GM21423 (cell line): ENCODE results near the gene TMBIM6.

ENCODE experiments used
- ATAC-seq: cut with Tn5 transposase; IDR thresholded peaks from one replicate; pipeline ENCODE4 v1.9.1; 2021; ENCODE audit warnings: mild to moderate bottlenecking, moderate library complexity; ENCODE audit not compliant: unreplicated experiment

The TMBIM6 gene

GRCh38 chr12:49796155-49796554 is 54.8 kb downstream of the TMBIM6 start:
- no peak for ATAC-seq

GRCh38 chr12:49796606-49797448 is 55.5 kb downstream of the TMBIM6 start:
- no peak for ATAC-seq

GRCh38 chr12:49797449-49797776 is 56.1 kb downstream of the TMBIM6 start:
- ATAC-seq, result no peak

GRCh38 chr12:49798248-49798647 is 56.9 kb downstream of the TMBIM6 start:
- ATAC-seq, result no peak

- no peak for ATAC-seq
These were observed 57.6 kb downstream of the TMBIM6 start for GRCh38 chr12:49798934-49799333.

GRCh38 chr12:49800421-49801140 is 59.2 kb downstream of the TMBIM6 start:
- ATAC-seq, result no peak

- no peak for ATAC-seq
These were observed 60.0 kb downstream of the TMBIM6 start for GRCh38 chr12:49801141-49802063.

- ATAC-seq, result no peak
These were observed 62.5 kb downstream of the TMBIM6 start for GRCh38 chr12:49803693-49804450.

GRCh38 chr12:49804821-49805220 is 63.5 kb downstream of the TMBIM6 start:
- ATAC-seq, result no peak

- no peak for ATAC-seq
These were observed 64.1 kb downstream of the TMBIM6 start for GRCh38 chr12:49805409-49805808.

- ATAC-seq, result no peak
These were observed 65.0 kb downstream of the TMBIM6 start for GRCh38 chr12:49806321-49806813.

- no peak for ATAC-seq
These were observed 65.5 kb downstream of the TMBIM6 start for GRCh38 chr12:49806877-49807276.

- no peak for ATAC-seq
These were observed 66.7 kb downstream of the TMBIM6 start for GRCh38 chr12:49807991-49808580.

GRCh38 chr12:49808686-49809380 is 67.5 kb downstream of the TMBIM6 start:
- ATAC-seq, result no peak

- ATAC-seq, result no peak
These were observed 68.1 kb downstream of the TMBIM6 start for GRCh38 chr12:49809381-49809905.

GRCh38 chr12:49809906-49810389 is 68.6 kb downstream of the TMBIM6 start:
- ATAC-seq, result no peak

- no peak for ATAC-seq
These were observed 69.8 kb downstream of the TMBIM6 start for GRCh38 chr12:49811136-49811535.

- no peak for ATAC-seq
These were observed 70.6 kb downstream of the TMBIM6 start for GRCh38 chr12:49811961-49812401.

- ATAC-seq, result no peak
These were observed 71.8 kb downstream of the TMBIM6 start for GRCh38 chr12:49813131-49813530.
